Thymus (tissue), 11 donors: ENCODE results near the gene CPT1A. TPM values are rescaled to one million over a fixed set of nuclear protein-coding genes. Genes with fewer than 3 reads are reported as not detected.

Experiments used
- DNase-seq, 9 donors: peaks; one replicate each; pipeline ENCODE4 v3.0.0-alpha.2; 2013; ENCODE audit warnings: low spot score in 9 of 9, low read depth in 6 of 9, missing footprints in 1 of 9
- H3K27ac ChIP-seq, 2 donors: one replicate each; pipeline ENCODE4 v1.5.1; 2013; ENCODE audit warnings: control low read depth in 1 of 2, low read depth in 1 of 2, low read length in 1 of 2, mild to moderate bottlenecking in 1 of 2, moderate library complexity in 1 of 2
- H3K27me3 ChIP-seq, 2 donors: one replicate each; pipeline ENCODE4 v1.5.1; 2013; ENCODE audit warnings: low read length in 1 of 2; ENCODE audit not compliant: control insufficient read depth in 2 of 2, insufficient read depth in 1 of 2
- H3K36me3 ChIP-seq, 2 donors: one replicate each; pipeline ENCODE4 v1.5.1; 2013; ENCODE audit warnings: low read length in 1 of 2, mild to moderate bottlenecking in 1 of 2, moderate library complexity in 1 of 2; ENCODE audit not compliant: control insufficient read depth in 2 of 2, insufficient read depth in 2 of 2
- H3K4me1 ChIP-seq, 2 donors: one replicate each; pipeline ENCODE4 v1.5.1; 2013; ENCODE audit warnings: low read length in 2 of 2; ENCODE audit not compliant: control insufficient read depth in 2 of 2, insufficient read depth in 2 of 2
- H3K4me3 ChIP-seq, 2 donors: one replicate each; pipeline ENCODE4 v1.5.1; 2013; ENCODE audit warnings: low read length in 2 of 2, control low read depth in 1 of 2, mild to moderate bottlenecking in 1 of 2
- H3K9me3 ChIP-seq, 2 donors: one replicate each; pipeline ENCODE4 v1.5.1; 2013; ENCODE audit warnings: low read length in 1 of 2, mild to moderate bottlenecking in 1 of 2; ENCODE audit not compliant: control insufficient read depth in 2 of 2, insufficient read depth in 1 of 2
- WGBS: extraction: QIAGEN DNeasy Blood & Tissue Kit; methylation state at CpG from one replicate; pipeline ENCODE4 v1.1.7; 2013; 5-methylcytosine and 5-hydroxymethylcytosine counted together
- polyA plus RNA-seq: library from polyadenylated mRNA; stranded (reverse); fragments of 200-250 nt; gene quantifications from one replicate; pipeline ENCODE4 v1.2.3, GENCODE V29; 2013
- total RNA-seq: library from RNA; stranded (reverse); fragments of 120-200 nt; gene quantifications from one replicate; pipeline ENCODE4 v1.2.4, GENCODE V29; 2013
- donor health status: healthy.

Gene CPT1A
- total and polyA plus RNA-seq, 2 donors: 7.1 to 19.0 TPM

- no peaks in the 10 kb centered on the region for H3K4me1 ChIP-seq
- WGBS: 90% methylated on average over 3 of the region's 3 CpGs
- DNase-seq: no peak
- H3K36me3 ChIP-seq: peaks cover 0 to 31% of the 10 kb centered on the region in 2 donors
- no peak overlapping the region for H3K4me3 ChIP-seq
- H3K9me3 ChIP-seq: no peaks in the 10 kb centered on the region
- H3K27ac ChIP-seq: no peak overlapping the region
- no peaks in the 10 kb centered on the region for H3K27me3 ChIP-seq
These were observed 36.9 kb downstream of the CPT1A start for GRCh38 chr11:68804786-68805185.

GRCh38 chr11:68803766-68804165, 38.0 kb downstream of the CPT1A start:
- Histone ChIP-seq H3K27ac (no peak overlapping the region), H3K9me3 (no peaks in the 10 kb centered on the region), H3K4me3 (no peak overlapping the region), H3K4me1 (no peaks in the 10 kb centered on the region), H3K36me3 (peaks cover 0 to 33% of the 10 kb centered on the region in 2 donors), H3K27me3 (no peaks in the 10 kb centered on the region)
- 98% methylated on average over 8 of the region's 8 CpGs for WGBS
- no peak for DNase-seq

GRCh38 chr11:68798221-68798813, 43.4 kb downstream of the CPT1A start:
- peak in 6 of 9 donors; percentile 2 to 37 (median 13) for DNase-seq

GRCh38 chr11:68796801-68797200, 44.9 kb downstream of the CPT1A start:
- peak in 3 of 9 donors; percentile 3 to 14 (median 5) for DNase-seq
- H3K4me1 ChIP-seq: peaks cover 0 to 6% of the 10 kb centered on the region in 2 donors
- 93% methylated on average over 19 of the region's 19 CpGs for WGBS
- H3K4me3 ChIP-seq: no peak overlapping the region
- H3K36me3 ChIP-seq: peaks cover 2 to 32% of the 10 kb centered on the region in 2 donors
- H3K27ac ChIP-seq: no peak overlapping the region
- H3K27me3 ChIP-seq: no peaks in the 10 kb centered on the region
- no peaks in the 10 kb centered on the region for H3K9me3 ChIP-seq

More at GRCh38 chr11:68798221-68798813, 43.4 kb downstream of the CPT1A start:
- WGBS: 91% methylated on average over 23 of the region's 23 CpGs
- no peak overlapping the region for H3K27ac ChIP-seq
- peaks cover 0 to 6% of the 10 kb centered on the region in 2 donors for H3K4me1 ChIP-seq
- H3K36me3 ChIP-seq: peaks cover 0 to 32% of the 10 kb centered on the region in 2 donors
- H3K4me3 ChIP-seq: no peak overlapping the region
- no peaks in the 10 kb centered on the region for H3K27me3 ChIP-seq
- no peaks in the 10 kb centered on the region for H3K9me3 ChIP-seq

GRCh38 chr11:68792400-68792966, 49.2 kb downstream of the CPT1A start:
- 97% methylated on average over 18 of the region's 18 CpGs for WGBS
- no peak for DNase-seq

GRCh38 chr11:68784653-68785052, 57.1 kb downstream of the CPT1A start:
- no peak overlapping the region for H3K27ac ChIP-seq
- 98% methylated on average over 16 of the region's 16 CpGs for WGBS
- H3K27me3 ChIP-seq: no peaks in the 10 kb centered on the region
- H3K4me3 ChIP-seq: no peak overlapping the region
- H3K4me1 ChIP-seq: no peaks in the 10 kb centered on the region
- peaks cover 8 to 39% of the 10 kb centered on the region in 2 donors for H3K36me3 ChIP-seq
- H3K9me3 ChIP-seq: no peaks in the 10 kb centered on the region
- no peak for DNase-seq

More at GRCh38 chr11:68792400-68792966, 49.2 kb downstream of the CPT1A start:
- no peak overlapping the region for H3K27ac ChIP-seq
- peaks cover 0 to 6% of the 10 kb centered on the region in 2 donors for H3K4me1 ChIP-seq
- peaks cover 2 to 15% of the 10 kb centered on the region in 2 donors for H3K36me3 ChIP-seq
- no peaks in the 10 kb centered on the region for H3K9me3 ChIP-seq
- no peak overlapping the region for H3K4me3 ChIP-seq
- no peaks in the 10 kb centered on the region for H3K27me3 ChIP-seq

- no peak for DNase-seq
- 92% methylated on average over 16 of the region's 16 CpGs for WGBS
These were observed 58.4 kb downstream of the CPT1A start for GRCh38 chr11:68783216-68783821.

GRCh38 chr11:68782711-68783110, 59.0 kb downstream of the CPT1A start:
- WGBS: 98% methylated on average over 26 of the region's 26 CpGs
- DNase-seq: no peak
- H3K36me3 ChIP-seq: peaks cover 10 to 39% of the 10 kb centered on the region in 2 donors
- H3K27ac ChIP-seq: peak overlapping the region in 1 of 2 donors; percentile 11
- no peaks in the 10 kb centered on the region for H3K27me3 ChIP-seq
- H3K4me1 ChIP-seq: no peaks in the 10 kb centered on the region
- no peak overlapping the region for H3K4me3 ChIP-seq
- H3K9me3 ChIP-seq: no peaks in the 10 kb centered on the region

More at GRCh38 chr11:68783216-68783821, 58.4 kb downstream of the CPT1A start:
- peaks cover 10 to 39% of the 10 kb centered on the region in 2 donors for H3K36me3 ChIP-seq
- no peaks in the 10 kb centered on the region for H3K9me3 ChIP-seq
- no peak overlapping the region for H3K4me3 ChIP-seq
- H3K4me1 ChIP-seq: no peaks in the 10 kb centered on the region
- H3K27ac ChIP-seq: no peak overlapping the region
- no peaks in the 10 kb centered on the region for H3K27me3 ChIP-seq

GRCh38 chr11:68780829-68781228, 60.9 kb downstream of the CPT1A start:
- H3K4me3 ChIP-seq: no peak overlapping the region
- H3K9me3 ChIP-seq: no peaks in the 10 kb centered on the region
- H3K27me3 ChIP-seq: no peaks in the 10 kb centered on the region
- no peak overlapping the region for H3K27ac ChIP-seq
- no peaks in the 10 kb centered on the region for H3K4me1 ChIP-seq
- no peak for DNase-seq
- H3K36me3 ChIP-seq: peaks cover 10 to 35% of the 10 kb centered on the region in 2 donors
- 94% methylated on average over 4 of the region's 4 CpGs for WGBS
